HG03457 (cell line): ENCODE results near the gene GPR155.

Source experiments
- ATAC-seq: cut with Tn5 transposase; IDR thresholded peaks from one replicate; pipeline ENCODE4 v1.9.1; 2021; ENCODE audit warnings: moderate number of reproducible peaks; ENCODE audit not compliant: unreplicated experiment

GPR155 gene

GRCh38 chr2:174383796-174384195, 103.0 kb downstream of the GPR155 start:
- ATAC-seq: no peak
